ENCODE data around the gene MAB21L3. TPM values are rescaled to one million over a fixed set of nuclear protein-coding genes. Genes with fewer than 3 reads are reported as not detected.
A peak's percentile ranks its signal among the peaks of the same experiment; 100 is the strongest.
"Not testable (repeated sequence)": the region's sequence is repeated elsewhere in the genome, so short reads cannot be mapped to it uniquely, and the experiment has no call there.

MAB21L3 gene
- total RNA-seq, 1 experiment from 2014 or later: 4.8 TPM

- POLR2A ChIA-PET (ENCODE audit: low non-redundant PET): no interaction called here
- no peaks in the 10 kb centered on the region for H3K27me3 ChIP-seq (replicated peaks; ENCODE audit: insufficient read depth, low read depth, low read length, poor library complexity)
- intact Hi-C loops (cut with micrococcal nuclease; ENCODE audit: unreplicated experiment): loop anchor here (2.0 to 5.0 kb wide), 2 partner anchors 216 to 269 kb away; no protein-coding TSS in a partner anchor
- TSS peak; percentile 96 for BruUV-seq (replicated peaks)
- H3K4me3 ChIP-seq (ENCODE audit: low read depth, low read length, poor library complexity, severe bottlenecking): no peak overlapping the region
- H3K36me3 ChIP-seq (ENCODE audit: insufficient read depth, low read length, poor library complexity, severe bottlenecking): no peaks in the 10 kb centered on the region
- H3K9me3 ChIP-seq (ENCODE audit: low read depth, low read length, poor library complexity, severe bottlenecking): peaks cover 6% of the 10 kb centered on the region
- TF ChIP-seq EZH2 (IDR thresholded peaks at IDR 0.05; ENCODE audit: borderline replicate concordance, low read depth, low read length, poor library complexity, severe bottlenecking): no peak
- TF ChIP-seq, protein P1, sequence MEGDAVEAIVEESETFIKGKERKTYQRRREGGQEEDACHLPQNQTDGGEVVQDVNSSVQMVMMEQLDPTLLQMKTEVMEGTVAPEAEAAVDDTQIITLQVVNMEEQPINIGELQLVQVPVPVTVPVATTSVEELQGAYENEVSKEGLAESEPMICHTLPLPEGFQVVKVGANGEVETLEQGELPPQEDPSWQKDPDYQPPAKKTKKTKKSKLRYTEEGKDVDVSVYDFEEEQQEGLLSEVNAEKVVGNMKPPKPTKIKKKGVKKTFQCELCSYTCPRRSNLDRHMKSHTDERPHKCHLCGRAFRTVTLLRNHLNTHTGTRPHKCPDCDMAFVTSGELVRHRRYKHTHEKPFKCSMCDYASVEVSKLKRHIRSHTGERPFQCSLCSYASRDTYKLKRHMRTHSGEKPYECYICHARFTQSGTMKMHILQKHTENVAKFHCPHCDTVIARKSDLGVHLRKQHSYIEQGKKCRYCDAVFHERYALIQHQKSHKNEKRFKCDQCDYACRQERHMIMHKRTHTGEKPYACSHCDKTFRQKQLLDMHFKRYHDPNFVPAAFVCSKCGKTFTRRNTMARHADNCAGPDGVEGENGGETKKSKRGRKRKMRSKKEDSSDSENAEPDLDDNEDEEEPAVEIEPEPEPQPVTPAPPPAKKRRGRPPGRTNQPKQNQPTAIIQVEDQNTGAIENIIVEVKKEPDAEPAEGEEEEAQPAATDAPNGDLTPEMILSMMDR (conservative IDR thresholded peaks at IDR 0.05; ENCODE audit: low read depth, low read length): no peak
- H3K4me1 ChIP-seq (ENCODE audit: insufficient read depth, low read length, poor library complexity, severe bottlenecking): peaks cover 8% of the 10 kb centered on the region
- no peak for DNase-seq (ENCODE audit: low spot score)
- CTCF ChIA-PET: interaction anchor here (0.6 to 2.9 kb wide), 16 partner anchors 7 to 432 kb away, joined by 3 to 112 read pairs (median 4); partner anchors contain the start of genes CD58 and MAB21L3
- H3K27ac ChIP-seq (ENCODE audit: low read depth, low read length, poor library complexity, severe bottlenecking): peak overlapping the region; percentile 73
Observed at GRCh38 chr1:116138277-116138792, 27.1 kb downstream of the MAB21L3 start.

GRCh38 chr1:116139592-116140134 is 28.5 kb downstream of the MAB21L3 start:
- POLR2A ChIA-PET (ENCODE audit: low non-redundant PET): no interaction called here

DNA sequence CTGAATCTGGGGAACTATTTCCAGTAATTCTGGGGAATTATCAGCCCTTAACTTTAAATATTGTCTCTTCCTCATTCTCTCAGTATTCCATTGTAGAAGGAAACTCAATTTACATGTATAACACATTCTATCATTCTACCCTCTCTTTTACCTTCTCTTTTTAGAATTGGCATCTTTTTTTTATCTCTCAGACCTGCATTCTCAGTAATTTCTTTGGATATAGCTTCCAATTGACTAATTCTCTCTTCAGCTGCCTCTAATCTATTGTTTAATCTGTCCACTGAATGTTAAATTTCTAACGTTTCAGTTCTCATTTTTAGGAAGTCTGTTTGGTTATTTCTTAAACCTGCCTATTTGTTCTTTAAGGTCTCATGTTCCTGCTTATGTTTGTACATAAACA is 33.0 kb downstream of the MAB21L3 start:
- TF ChIP-seq EZH2 (IDR thresholded peaks at IDR 0.05; ENCODE audit: borderline replicate concordance, low read depth, low read length, poor library complexity, severe bottlenecking): no peak
- TF ChIP-seq, protein P1 (conservative IDR thresholded peaks at IDR 0.05; ENCODE audit: low read depth, low read length): no peak
- no peak overlapping the region for H3K4me3 ChIP-seq (ENCODE audit: low read depth, low read length, poor library complexity, severe bottlenecking)
- no peaks in the 10 kb centered on the region for H3K27me3 ChIP-seq (replicated peaks; ENCODE audit: insufficient read depth, low read depth, low read length, poor library complexity)
- H3K27ac ChIP-seq (ENCODE audit: low read depth, low read length, poor library complexity, severe bottlenecking): no peak overlapping the region
- H3K9me3 ChIP-seq (ENCODE audit: low read depth, low read length, poor library complexity, severe bottlenecking): peaks cover 23% of the 10 kb centered on the region
- peaks cover 7% of the 10 kb centered on the region for H3K4me1 ChIP-seq (ENCODE audit: insufficient read depth, low read length, poor library complexity, severe bottlenecking)
- ChIA-PET POLR2A (ENCODE audit: low non-redundant PET) (no interaction called here), CTCF (no interaction called here)
- no peaks in the 10 kb centered on the region for H3K36me3 ChIP-seq (ENCODE audit: insufficient read depth, low read length, poor library complexity, severe bottlenecking)
- intact Hi-C loops (cut with micrococcal nuclease; ENCODE audit: unreplicated experiment): no loop called here
- BruUV-seq (replicated peaks): no TSS peak
- DNase-seq (ENCODE audit: low spot score): no peak

More at GRCh38 chr1:116139592-116140134, 28.5 kb downstream of the MAB21L3 start:
- Histone ChIP-seq H3K4me1 (ENCODE audit: insufficient read depth, low read length, poor library complexity, severe bottlenecking) (peaks cover 8% of the 10 kb centered on the region), H3K27ac (ENCODE audit: low read depth, low read length, poor library complexity, severe bottlenecking) (peak overlapping the region; percentile 54), H3K4me3 (ENCODE audit: low read depth, low read length, poor library complexity, severe bottlenecking) (no peak overlapping the region), H3K9me3 (ENCODE audit: low read depth, low read length, poor library complexity, severe bottlenecking) (peaks cover 17% of the 10 kb centered on the region), H3K27me3 (replicated peaks; ENCODE audit: insufficient read depth, low read depth, low read length, poor library complexity) (no peaks in the 10 kb centered on the region), H3K36me3 (ENCODE audit: insufficient read depth, low read length, poor library complexity, severe bottlenecking) (no peaks in the 10 kb centered on the region)
- BruUV-seq (replicated peaks): no TSS peak
- TF ChIP-seq, protein P1 (conservative IDR thresholded peaks at IDR 0.05; ENCODE audit: low read depth, low read length): no peak
- TF ChIP-seq EZH2 (IDR thresholded peaks at IDR 0.05; ENCODE audit: borderline replicate concordance, low read depth, low read length, poor library complexity, severe bottlenecking): no peak
- intact Hi-C loops (cut with micrococcal nuclease; ENCODE audit: unreplicated experiment): loop anchor here (1.0 to 5.0 kb wide), 4 partner anchors 215 to 360 kb away; no protein-coding TSS in a partner anchor
- no peak for DNase-seq (ENCODE audit: low spot score)
- CTCF ChIA-PET: interaction anchor here (0.5 to 2.9 kb wide), 13 partner anchors 9 to 465 kb away, joined by 3 to 112 read pairs (median 5); no protein-coding TSS in a partner anchor

DNA sequence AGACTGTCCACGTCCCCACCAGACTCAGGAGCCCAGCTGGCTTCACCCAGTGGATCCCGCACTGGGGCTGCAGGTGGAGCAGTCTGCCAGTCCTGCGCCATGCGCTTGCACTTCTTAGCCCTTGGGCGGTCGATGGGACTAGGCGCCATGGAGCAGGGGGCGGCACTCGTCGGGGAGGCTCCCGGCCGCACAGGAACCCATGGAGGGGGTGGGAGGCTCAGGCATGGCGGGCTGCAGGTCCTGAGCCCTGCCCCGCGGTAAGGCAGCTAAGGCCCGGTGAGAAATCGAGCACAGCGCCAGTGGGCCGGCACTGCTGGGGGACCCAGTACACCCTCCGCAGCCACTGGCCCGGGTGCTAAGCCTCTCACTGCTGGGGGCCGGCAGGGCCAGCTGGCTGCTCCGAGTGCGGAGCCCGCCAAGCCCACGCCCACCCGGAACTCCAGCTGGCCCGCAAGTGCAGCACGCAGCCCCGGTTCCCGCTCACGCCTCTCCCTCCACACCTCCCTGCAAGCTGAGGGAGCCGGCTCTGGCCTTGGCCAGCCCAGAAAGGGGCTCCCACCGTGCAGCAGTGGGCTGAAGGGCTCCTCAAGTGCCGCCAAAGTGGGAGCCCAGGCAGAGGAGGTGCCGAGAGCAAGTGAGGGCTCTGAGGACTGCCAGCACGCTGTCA is 35.4 kb downstream of the MAB21L3 start:
- POLR2A ChIA-PET (ENCODE audit: low non-redundant PET); H3K4me3 ChIP-seq (ENCODE audit: low read depth, low read length, poor library complexity, severe bottlenecking); H3K36me3 ChIP-seq (ENCODE audit: insufficient read depth, low read length, poor library complexity, severe bottlenecking); intact Hi-C loops (cut with micrococcal nuclease; ENCODE audit: unreplicated experiment); H3K27me3 ChIP-seq (replicated peaks; ENCODE audit: insufficient read depth, low read depth, low read length, poor library complexity); H3K27ac ChIP-seq (ENCODE audit: low read depth, low read length, poor library complexity, severe bottlenecking); BruUV-seq (replicated peaks); DNase-seq (ENCODE audit: low spot score); CTCF ChIA-PET: not testable (repeated sequence)
- Histone ChIP-seq H3K4me1 (ENCODE audit: insufficient read depth, low read length, poor library complexity, severe bottlenecking) (peaks cover 12% of the 10 kb centered on the region), H3K9me3 (ENCODE audit: low read depth, low read length, poor library complexity, severe bottlenecking) (peaks cover 23% of the 10 kb centered on the region)

All from A673 (cell line).